Nephron progenitor cell (in vitro differentiated cells): ENCODE measurements around the gene IRS1.

Source experiments
- DNase-seq: peaks from one replicate; pipeline ENCODE4 v3.0.0; 2021
- H3K27ac Mint-ChIP-seq: 2 replicates; pipeline ENCODE4 v1.8.0; 2021; ENCODE audit warnings: mild to moderate bottlenecking, moderate library complexity, mixed read lengths
- H3K27me3 Mint-ChIP-seq: 2 replicates; pipeline ENCODE4 v1.8.0; 2021; ENCODE audit warnings: mild to moderate bottlenecking, low read depth, mixed read lengths; ENCODE audit not compliant: poor library complexity
- H3K36me3 Mint-ChIP-seq: 2 replicates; pipeline ENCODE4 v1.8.0; 2021; ENCODE audit warnings: low read depth, mixed read lengths
- H3K4me1 Mint-ChIP-seq: 2 replicates; pipeline ENCODE4 v1.8.0; 2021; ENCODE audit warnings: mixed read lengths
- H3K4me3 Mint-ChIP-seq: 2 replicates; pipeline ENCODE4 v1.8.0; 2021; ENCODE audit warnings: mild to moderate bottlenecking, moderate library complexity, mixed read lengths
- H3K9me3 Mint-ChIP-seq: 2 replicates; pipeline ENCODE4 v1.8.0; 2021; ENCODE audit warnings: mild to moderate bottlenecking, moderate library complexity, mixed read lengths
- CTCF ChIP-seq: fragments of 200-600 bp; sonication (generic); IDR thresholded peaks from 2 replicates; pipeline ENCODE4 v1.5.0; 2021; ENCODE audit warnings: antibody characterized with exemption

Gene IRS1

DNA sequence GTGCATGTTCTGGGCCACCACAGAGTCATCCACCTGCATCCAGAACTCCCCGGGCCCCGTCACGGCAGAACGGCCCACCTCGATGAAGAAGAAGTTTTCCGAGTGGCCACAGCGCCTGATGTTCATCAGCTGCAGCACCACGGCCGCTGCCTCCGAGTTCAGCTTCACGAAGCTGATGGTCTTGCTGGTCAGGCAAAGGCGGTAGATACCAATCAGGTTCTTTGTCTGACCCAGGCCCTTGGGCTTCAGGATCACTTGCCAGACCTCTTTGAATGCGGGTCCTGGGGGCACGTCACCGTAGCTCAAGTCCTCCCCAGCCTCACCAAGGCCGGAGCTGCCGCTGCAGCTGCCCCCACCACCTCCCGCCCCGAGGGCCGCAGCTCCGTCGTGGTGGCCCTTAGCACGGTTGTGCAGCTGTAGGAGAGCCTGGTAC is 1.6 kb downstream of the IRS1 start:
- peaks cover 10% of the 10 kb centered on the region for H3K9me3 Mint-ChIP-seq
- H3K27me3 Mint-ChIP-seq = peaks cover 8% of the 10 kb centered on the region
- H3K4me3 Mint-ChIP-seq = peak overlapping the region; percentile 84
- peaks cover 42% of the 10 kb centered on the region for H3K4me1 Mint-ChIP-seq
- H3K27ac Mint-ChIP-seq = no peak overlapping the region
- H3K36me3 Mint-ChIP-seq = peaks cover 29% of the 10 kb centered on the region
- TF ChIP-seq CTCF = no peak
- DNase-seq = no peak

GRCh38 chr2:226797289-226797988 is 2.2 kb downstream of the IRS1 start:
- Mint-ChIP-seq H3K36me3 (peaks cover 29% of the 10 kb centered on the region), H3K4me3 (peak overlapping the region; percentile 84), H3K27me3 (peaks cover 8% of the 10 kb centered on the region), H3K27ac (no peak overlapping the region), H3K9me3 (peaks cover 10% of the 10 kb centered on the region), H3K4me1 (peaks cover 48% of the 10 kb centered on the region)
- DNase-seq = peak; percentile 6
- no peak for TF ChIP-seq CTCF

- peaks cover 29% of the 10 kb centered on the region for H3K36me3 Mint-ChIP-seq
- H3K4me1 Mint-ChIP-seq = peaks cover 54% of the 10 kb centered on the region
- peak; percentile 3 for DNase-seq
- no peak overlapping the region for H3K4me3 Mint-ChIP-seq
- peaks cover 10% of the 10 kb centered on the region for H3K9me3 Mint-ChIP-seq
- peaks cover 8% of the 10 kb centered on the region for H3K27me3 Mint-ChIP-seq
- no peak for TF ChIP-seq CTCF
- H3K27ac Mint-ChIP-seq = no peak overlapping the region
These were observed 2.8 kb downstream of the IRS1 start for GRCh38 chr2:226796840-226797288.

GRCh38 chr2:226796012-226796839 is 3.4 kb downstream of the IRS1 start:
- Mint-ChIP-seq H3K4me3 (no peak overlapping the region), H3K27ac (no peak overlapping the region)

GRCh38 chr2:226795281-226796011 is 4.2 kb downstream of the IRS1 start:
- H3K4me3 Mint-ChIP-seq = no peak overlapping the region
- peaks cover 45% of the 10 kb centered on the region for H3K4me1 Mint-ChIP-seq
- H3K27me3 Mint-ChIP-seq = peaks cover 7% of the 10 kb centered on the region
- H3K9me3 Mint-ChIP-seq = peaks cover 10% of the 10 kb centered on the region
- no peak overlapping the region for H3K27ac Mint-ChIP-seq
- DNase-seq = peak; percentile 8
- no peak for TF ChIP-seq CTCF
- H3K36me3 Mint-ChIP-seq = peaks cover 29% of the 10 kb centered on the region

More at GRCh38 chr2:226796012-226796839, 3.4 kb downstream of the IRS1 start:
- TF ChIP-seq CTCF = no peak
- no peak for DNase-seq
- peaks cover 47% of the 10 kb centered on the region for H3K4me1 Mint-ChIP-seq
- H3K9me3 Mint-ChIP-seq = peaks cover 10% of the 10 kb centered on the region
- H3K36me3 Mint-ChIP-seq = peaks cover 29% of the 10 kb centered on the region
- H3K27me3 Mint-ChIP-seq = peaks cover 4% of the 10 kb centered on the region
